Body of pancreas (tissue), 4 donors: Measurements from ENCODE around the gene FAM193A.

ENCODE experiments used
- POLR2A ChIP-seq, 3 donors: fragments of 450-650 bp; IDR thresholded peaks; one replicate each; pipeline ENCODE4 v1.6.1; 2016; ENCODE audit warnings: antibody characterized with exemption in 3 of 3, mild to moderate bottlenecking in 2 of 3
- TF ChIP-seq, protein P1 (sequence below), 7 experiments: fragments of 450-650 bp in 4 of 7; fragments of 200-600 bp in 3 of 7; sonication (generic) in 3 of 7; IDR thresholded peaks; one replicate each; pipeline ENCODE4 v1.5.1; 2016 to 2019; ENCODE audit warnings: antibody characterized with exemption in 7 of 7

DNA sequence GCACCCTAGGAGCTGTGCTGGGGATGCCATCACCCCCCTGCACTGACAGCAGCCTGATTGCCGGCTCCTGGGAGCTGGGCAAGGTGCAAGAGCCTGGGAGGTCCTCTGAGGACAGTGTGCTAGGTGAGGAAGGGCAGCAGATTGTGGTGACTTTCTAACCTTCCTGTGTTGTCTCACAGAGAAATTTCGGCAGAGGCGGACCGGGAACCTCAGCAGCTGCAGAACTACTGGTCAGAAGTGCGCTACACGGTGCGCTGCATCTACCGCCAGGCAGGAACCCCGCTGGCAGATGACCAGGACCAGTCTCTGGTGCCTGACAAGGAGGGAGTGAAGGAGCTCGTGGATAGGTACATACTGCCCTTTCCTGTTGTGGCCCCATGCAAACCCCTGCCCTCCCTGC is 89.8 kb downstream of the FAM193A start:
- TF ChIP-seq, protein P1, sequence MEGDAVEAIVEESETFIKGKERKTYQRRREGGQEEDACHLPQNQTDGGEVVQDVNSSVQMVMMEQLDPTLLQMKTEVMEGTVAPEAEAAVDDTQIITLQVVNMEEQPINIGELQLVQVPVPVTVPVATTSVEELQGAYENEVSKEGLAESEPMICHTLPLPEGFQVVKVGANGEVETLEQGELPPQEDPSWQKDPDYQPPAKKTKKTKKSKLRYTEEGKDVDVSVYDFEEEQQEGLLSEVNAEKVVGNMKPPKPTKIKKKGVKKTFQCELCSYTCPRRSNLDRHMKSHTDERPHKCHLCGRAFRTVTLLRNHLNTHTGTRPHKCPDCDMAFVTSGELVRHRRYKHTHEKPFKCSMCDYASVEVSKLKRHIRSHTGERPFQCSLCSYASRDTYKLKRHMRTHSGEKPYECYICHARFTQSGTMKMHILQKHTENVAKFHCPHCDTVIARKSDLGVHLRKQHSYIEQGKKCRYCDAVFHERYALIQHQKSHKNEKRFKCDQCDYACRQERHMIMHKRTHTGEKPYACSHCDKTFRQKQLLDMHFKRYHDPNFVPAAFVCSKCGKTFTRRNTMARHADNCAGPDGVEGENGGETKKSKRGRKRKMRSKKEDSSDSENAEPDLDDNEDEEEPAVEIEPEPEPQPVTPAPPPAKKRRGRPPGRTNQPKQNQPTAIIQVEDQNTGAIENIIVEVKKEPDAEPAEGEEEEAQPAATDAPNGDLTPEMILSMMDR (IDR thresholded peaks at IDR 0.05) = no peak
- no peak for TF ChIP-seq POLR2A (IDR thresholded peaks at IDR 0.05)
